ENCODE results near the gene DMAC2. TPM values are rescaled to one million over a fixed set of nuclear protein-coding genes. Genes with fewer than 3 reads are reported as not detected.

DMAC2 gene
- polyA plus RNA-seq, 1 of the 3 experiments (the other 2 are of a cell fraction): 71.4 TPM

DNA sequence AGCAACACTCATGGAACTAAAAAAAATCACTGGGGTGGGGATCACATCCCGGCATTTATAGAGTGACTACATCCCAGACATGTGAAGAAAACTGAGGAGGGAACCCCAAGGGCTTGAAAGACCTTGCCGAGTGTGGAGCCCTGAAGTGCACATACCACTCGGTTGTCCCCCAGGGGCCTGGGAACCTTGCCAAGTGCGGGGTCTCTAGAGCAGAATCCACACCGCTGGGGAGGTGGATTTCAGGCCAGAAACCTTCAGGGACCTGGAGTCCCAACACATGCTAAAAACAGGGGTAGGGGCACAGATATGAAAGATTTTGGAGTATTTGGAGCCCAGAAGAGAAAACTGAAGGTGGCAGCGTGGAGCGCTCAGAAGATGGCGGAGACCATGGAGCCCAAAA lies 38.5 kb upstream of the DMAC2 start:
- Histone ChIP-seq H3K36me3 (replicated peaks in 1 of 2; ENCODE audit: control insufficient read depth in 1 of 2, insufficient read depth in 2 of 2, low read length in 1 of 2) (no peaks in the 10 kb centered on the region), H4K20me1 (ENCODE audit: insufficient read depth) (no peaks in the 10 kb centered on the region), H2AFZ (ENCODE audit: low read depth) (no peak overlapping the region), H3K4me2 (no peak overlapping the region), H3K9me2 (no peaks in the 10 kb centered on the region), H3K4me3 (ENCODE audit: low read depth in 2 of 2, low read length in 1 of 2) (no peak overlapping the region), H3K4me1 (ENCODE audit: control insufficient read depth in 1 of 2, insufficient read depth in 2 of 2, low read depth in 1 of 2, low read length in 1 of 2) (no peaks in the 10 kb centered on the region), H3K27me3 (ENCODE audit: insufficient read depth) (peaks cover 62% of the 10 kb centered on the region), H3K79me2 (ENCODE audit: insufficient read depth) (no peaks in the 10 kb centered on the region), H3K27ac (ENCODE audit: low read depth in 2 of 2, low read length in 1 of 2) (no peak overlapping the region), H3F3A (replicated peaks; ENCODE audit: insufficient read depth) (no peaks in the 10 kb centered on the region), H3K9ac (no peak overlapping the region), H3K9me3 (no peaks in the 10 kb centered on the region)
- CTCF ChIA-PET: interaction anchor here (0.8 to 1.0 kb wide), 2 partner anchors 29 kb away, joined by 3 to 5 read pairs; no protein-coding TSS in a partner anchor
- DNase-seq: no peak
- 5% methylated on average over 8 of the region's 8 CpGs for WGBS (ENCODE audit: low lambda C conversion rate)
- POLR2A ChIA-PET: no interaction called here
- TF ChIP-seq, protein P1, sequence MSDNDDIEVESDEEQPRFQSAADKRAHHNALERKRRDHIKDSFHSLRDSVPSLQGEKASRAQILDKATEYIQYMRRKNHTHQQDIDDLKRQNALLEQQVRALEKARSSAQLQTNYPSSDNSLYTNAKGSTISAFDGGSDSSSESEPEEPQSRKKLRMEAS (IDR thresholded peaks at IDR 0.05; ENCODE audit: low read depth): no peak
- TF ChIP-seq TEAD4 (IDR thresholded peaks at IDR 0.05; ENCODE audit: borderline replicate concordance, insufficient read depth) (no peak), SMC3 (IDR thresholded peaks at IDR 0.05; ENCODE audit: low read depth, low read length) (no peak), FOXJ3 (CRISPR knock-in tag; IDR thresholded peaks at IDR 0.05) (no peak), MEF2A (IDR thresholded peaks at IDR 0.05; ENCODE audit: borderline replicate concordance, low read depth) (no peak), MXI1 (IDR thresholded peaks at IDR 0.05; ENCODE audit: low read depth, low read length) (no peak), NFIC (IDR thresholded peaks at IDR 0.05; ENCODE audit: borderline replicate concordance) (no peak), FOSL2 (IDR thresholded peaks at IDR 0.05; ENCODE audit: borderline replicate concordance, low read depth) (no peak), FOXM1 (IDR thresholded peaks at IDR 0.05; ENCODE audit: low read depth) (no peak), EP300 (IDR thresholded peaks at IDR 0.05; ENCODE audit: borderline replicate concordance in 1 of 2, low read depth in 1 of 2, low read length in 1 of 2) (no peak), SIN3A (IDR thresholded peaks at IDR 0.05; ENCODE audit: borderline replicate concordance, low read depth, low read length) (no peak), TCF12 (IDR thresholded peaks at IDR 0.05) (no peak), TAF1 (IDR thresholded peaks at IDR 0.05; ENCODE audit: borderline replicate concordance, low read depth, low read length) (no peak), RXRA (IDR thresholded peaks at IDR 0.05; ENCODE audit: borderline replicate concordance, low read depth) (no peak), GATA2 (CRISPR knock-in tag; IDR thresholded peaks at IDR 0.05) (no peak), GABPA (IDR thresholded peaks at IDR 0.05; ENCODE audit: low read depth) (no peak), ELF1 (IDR thresholded peaks at IDR 0.05) (no peak)
- TF ChIP-seq, protein P2, sequence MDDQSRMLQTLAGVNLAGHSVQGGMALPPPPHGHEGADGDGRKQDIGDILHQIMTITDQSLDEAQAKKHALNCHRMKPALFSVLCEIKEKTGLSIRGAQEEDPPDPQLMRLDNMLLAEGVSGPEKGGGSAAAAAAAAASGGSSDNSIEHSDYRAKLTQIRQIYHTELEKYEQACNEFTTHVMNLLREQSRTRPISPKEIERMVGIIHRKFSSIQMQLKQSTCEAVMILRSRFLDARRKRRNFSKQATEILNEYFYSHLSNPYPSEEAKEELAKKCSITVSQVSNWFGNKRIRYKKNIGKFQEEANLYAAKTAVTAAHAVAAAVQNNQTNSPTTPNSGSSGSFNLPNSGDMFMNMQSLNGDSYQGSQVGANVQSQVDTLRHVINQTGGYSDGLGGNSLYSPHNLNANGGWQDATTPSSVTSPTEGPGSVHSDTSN (IDR thresholded peaks at IDR 0.05): no peak
- TF ChIP-seq, protein P3, sequence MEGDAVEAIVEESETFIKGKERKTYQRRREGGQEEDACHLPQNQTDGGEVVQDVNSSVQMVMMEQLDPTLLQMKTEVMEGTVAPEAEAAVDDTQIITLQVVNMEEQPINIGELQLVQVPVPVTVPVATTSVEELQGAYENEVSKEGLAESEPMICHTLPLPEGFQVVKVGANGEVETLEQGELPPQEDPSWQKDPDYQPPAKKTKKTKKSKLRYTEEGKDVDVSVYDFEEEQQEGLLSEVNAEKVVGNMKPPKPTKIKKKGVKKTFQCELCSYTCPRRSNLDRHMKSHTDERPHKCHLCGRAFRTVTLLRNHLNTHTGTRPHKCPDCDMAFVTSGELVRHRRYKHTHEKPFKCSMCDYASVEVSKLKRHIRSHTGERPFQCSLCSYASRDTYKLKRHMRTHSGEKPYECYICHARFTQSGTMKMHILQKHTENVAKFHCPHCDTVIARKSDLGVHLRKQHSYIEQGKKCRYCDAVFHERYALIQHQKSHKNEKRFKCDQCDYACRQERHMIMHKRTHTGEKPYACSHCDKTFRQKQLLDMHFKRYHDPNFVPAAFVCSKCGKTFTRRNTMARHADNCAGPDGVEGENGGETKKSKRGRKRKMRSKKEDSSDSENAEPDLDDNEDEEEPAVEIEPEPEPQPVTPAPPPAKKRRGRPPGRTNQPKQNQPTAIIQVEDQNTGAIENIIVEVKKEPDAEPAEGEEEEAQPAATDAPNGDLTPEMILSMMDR (IDR thresholded peaks at IDR 0.05): no peak
- TF ChIP-seq, protein P4, sequence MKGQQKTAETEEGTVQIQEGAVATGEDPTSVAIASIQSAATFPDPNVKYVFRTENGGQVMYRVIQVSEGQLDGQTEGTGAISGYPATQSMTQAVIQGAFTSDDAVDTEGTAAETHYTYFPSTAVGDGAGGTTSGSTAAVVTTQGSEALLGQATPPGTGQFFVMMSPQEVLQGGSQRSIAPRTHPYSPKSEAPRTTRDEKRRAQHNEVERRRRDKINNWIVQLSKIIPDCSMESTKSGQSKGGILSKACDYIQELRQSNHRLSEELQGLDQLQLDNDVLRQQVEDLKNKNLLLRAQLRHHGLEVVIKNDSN (IDR thresholded peaks at IDR 0.05; ENCODE audit: borderline replicate concordance, low read depth): no peak
